ENCODE data around the gene MORC3. TPM values are rescaled to one million over a fixed set of nuclear protein-coding genes. Genes with fewer than 3 reads are reported as not detected.

The MORC3 gene
- total RNA-seq, 1 experiment from 2014 or later = 21.7 TPM

Other genes starting within 250 kb of the MORC3 start
- gene CBR3, start 185.1 kb upstream of the MORC3 start, total RNA-seq (2014; rRNA removed; shearing (Covaris generic); ENCODE audit: low replicate concordance) = 11.2 and 17.8 TPM in 2 replicates
- gene DOP1B, start 163.4 kb upstream of the MORC3 start, total RNA-seq (2014; rRNA removed; shearing (Covaris generic); ENCODE audit: low replicate concordance) = 1.6 and 4.7 TPM in 2 replicates
- 4.9 and 11.6 TPM in 2 replicates for gene CHAF1B, start 65.2 kb downstream of the MORC3 start, total RNA-seq (2014; rRNA removed; shearing (Covaris generic); ENCODE audit: low replicate concordance)
- not detected in 2 replicates for gene CLDN14, start 159.9 kb downstream of the MORC3 start, total RNA-seq (2014; rRNA removed; shearing (Covaris generic); ENCODE audit: low replicate concordance)

All from MG63 (cell line).